Amniotic epithelial cell (primary cell): Measurements from ENCODE around the gene OXNAD1.
A peak's percentile ranks its signal among the peaks of the same experiment; 100 is the strongest.

Source experiments
- DNase-seq: peaks from one replicate; pipeline ENCODE4 v3.0.0-alpha.2; 2010; ENCODE audit warnings: low read depth

Gene OXNAD1

DNA sequence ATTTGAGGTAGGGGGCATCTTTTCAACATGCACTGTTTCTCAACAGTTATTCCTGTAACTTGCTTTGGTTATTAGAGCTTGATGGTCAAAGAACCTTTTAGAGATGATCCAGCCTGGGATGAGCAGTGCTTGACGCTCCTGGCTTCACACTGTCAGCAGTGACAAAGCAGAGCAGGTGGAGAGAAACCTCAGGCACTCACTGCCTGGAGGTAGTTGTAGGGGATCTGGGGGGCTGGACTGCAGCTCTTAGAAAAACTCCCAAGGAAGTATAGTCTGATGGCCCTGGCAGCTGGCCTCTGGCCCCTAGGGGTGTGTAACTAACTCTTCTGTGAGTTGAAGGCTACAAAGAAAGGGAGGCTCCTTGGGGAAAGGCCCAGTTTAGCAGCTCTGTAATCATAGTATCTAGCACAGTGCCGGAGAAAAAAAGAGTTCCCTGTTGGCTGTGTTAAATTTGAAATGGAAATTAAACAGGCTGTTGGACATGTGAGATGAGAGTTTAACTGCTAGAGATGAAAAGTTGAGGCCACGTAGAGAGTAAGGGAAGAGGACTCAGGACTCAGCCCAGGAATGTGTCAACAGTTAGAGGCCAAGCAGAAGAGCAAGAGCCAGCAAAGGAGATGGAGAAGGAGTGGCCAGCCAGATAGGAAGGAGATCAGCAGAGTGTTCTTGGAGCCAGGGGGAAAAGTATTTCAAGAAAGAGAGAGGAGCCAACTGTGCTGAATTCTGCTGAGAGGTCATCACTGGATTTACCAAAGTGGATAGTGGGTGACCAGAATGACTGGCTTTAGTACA is 14.2 kb downstream of the OXNAD1 start:
- no peak for DNase-seq

DNA sequence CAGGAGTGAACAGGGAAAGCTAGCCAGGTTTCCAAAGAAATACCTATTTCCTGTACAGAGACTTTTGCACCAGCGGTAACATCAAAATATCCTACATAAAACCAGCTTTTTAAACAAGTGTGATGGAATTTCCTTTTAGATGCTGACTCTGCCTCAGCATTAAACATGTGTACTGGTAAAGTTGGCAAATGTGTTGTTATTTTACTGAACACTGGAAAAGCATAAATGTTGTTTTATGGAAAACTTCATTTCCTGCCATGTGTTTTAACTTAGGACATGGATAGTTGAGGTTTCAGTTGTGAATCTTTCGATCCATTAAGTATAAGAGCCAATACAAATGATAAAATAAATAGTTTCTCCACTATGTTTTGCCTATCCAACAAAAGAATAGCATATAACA is 15.7 kb downstream of the OXNAD1 start:
- DNase-seq: no peak

DNA sequence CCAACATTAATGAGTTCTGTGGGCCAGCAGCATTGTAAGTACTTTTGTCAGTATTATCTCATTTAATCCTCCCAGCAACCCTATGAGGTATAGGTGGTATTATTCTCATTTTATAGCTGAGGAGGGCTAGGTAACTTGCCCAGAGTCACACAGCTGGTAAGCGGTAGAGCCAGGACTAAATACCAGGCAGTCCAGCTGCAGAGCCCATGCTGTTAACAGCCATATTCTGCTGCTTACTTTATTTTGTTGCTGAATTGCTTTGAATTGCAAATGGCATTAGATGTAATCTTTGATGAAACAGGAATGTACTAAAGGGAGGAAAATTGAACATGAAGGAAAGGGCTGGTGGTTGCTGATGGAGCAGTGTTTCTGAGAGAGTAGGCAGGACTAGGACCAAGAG is 19.6 kb downstream of the OXNAD1 start:
- DNase-seq: no peak

GRCh38 chr3:16286161-16286560 is 21.1 kb downstream of the OXNAD1 start:
- DNase-seq: no peak

- no peak for DNase-seq
These were observed 21.9 kb downstream of the OXNAD1 start for GRCh38 chr3:16286751-16287543.

DNA sequence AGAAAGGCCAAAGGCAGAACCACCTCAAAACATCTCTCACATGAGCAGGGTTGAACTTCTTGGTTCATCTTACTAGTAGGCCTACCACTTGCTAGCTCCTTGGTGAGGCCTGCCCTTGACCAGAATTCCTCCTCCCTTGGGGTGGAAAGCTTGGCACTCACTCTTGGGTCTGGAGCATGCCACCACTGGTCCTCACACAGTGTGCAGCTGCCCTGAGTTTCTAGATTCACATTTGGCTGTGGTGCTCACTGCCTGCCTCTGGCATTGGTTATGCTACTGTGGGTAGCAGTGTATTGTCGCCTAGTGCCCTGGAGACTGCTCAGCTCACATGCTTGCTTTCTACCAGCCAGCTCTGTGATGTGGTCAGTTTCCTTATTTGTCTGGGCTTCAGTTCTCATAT is 23.7 kb downstream of the OXNAD1 start:
- no peak for DNase-seq

DNA sequence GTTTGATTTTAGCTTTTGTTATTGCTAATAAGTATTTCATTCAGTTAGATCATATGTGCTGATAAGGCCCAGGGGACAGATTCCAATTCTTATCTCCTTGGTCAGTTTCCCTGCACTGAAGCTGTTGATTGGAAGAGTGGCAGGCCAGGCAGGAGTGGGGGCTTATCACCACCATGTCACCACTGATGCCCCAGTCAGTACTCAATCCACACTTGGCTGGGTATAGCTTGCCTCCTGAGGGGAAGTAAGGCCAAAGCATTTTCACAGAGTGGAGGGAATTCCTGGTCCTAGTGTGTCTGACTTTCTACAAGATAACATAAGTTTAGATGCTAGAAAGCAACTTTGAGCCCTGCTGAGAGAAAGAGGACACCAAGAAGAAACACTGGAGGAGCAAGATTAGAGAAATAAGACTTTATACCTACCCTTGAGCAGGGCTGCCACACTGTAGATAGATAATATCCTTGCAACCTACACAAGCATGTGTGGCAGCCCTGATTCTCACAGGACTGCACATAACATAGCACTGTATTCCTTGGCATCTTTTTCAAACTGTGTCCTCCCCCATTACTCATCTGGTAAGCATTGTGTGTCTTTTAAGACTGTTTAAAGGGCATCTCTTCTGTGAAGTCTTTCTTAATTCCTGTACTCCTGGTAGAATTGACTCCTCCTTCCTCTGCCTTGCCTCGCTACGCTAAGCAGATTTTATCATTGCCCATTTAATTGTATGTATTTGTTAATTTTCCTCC is 24.3 kb downstream of the OXNAD1 start:
- DNase-seq: no peak

DNA sequence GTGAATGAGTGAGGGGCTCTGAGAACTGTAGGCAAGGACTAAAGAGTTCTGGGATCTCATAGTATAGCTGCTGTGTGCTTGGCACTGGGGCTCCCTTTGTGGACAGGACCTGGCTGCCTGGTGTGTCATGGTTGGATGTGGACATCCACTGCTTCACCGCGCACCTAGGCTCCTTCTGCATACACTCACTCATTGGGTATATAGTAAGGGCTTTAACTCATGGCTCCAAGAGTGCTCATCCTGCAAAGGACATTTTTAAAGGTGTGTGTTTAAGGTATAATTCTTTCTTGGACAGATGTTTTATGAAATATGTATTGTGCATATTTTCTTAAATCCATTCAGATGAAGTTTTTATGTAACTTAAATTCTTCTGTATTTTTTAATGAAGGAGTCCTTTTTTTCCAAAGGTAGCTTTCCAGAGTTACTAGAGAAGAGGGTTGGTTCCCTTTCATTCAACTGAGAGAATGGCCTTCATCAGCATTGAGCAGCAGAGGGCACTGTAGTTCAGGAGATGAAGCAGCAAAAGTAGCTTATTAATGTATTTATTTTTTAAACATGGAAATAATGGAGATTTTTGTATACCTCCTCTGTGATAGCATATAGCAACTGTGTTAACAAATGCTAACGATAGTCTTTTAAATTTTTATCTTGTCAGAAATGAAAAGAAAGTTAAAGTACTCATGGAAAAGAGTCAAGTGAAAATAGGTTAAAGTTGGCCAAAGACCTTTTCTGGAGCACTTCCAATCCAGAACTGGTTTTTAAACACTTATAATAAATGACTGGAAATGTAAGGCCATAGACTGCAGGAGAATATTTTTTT is 25.2 kb downstream of the OXNAD1 start:
- peak; percentile 49 for DNase-seq

DNA sequence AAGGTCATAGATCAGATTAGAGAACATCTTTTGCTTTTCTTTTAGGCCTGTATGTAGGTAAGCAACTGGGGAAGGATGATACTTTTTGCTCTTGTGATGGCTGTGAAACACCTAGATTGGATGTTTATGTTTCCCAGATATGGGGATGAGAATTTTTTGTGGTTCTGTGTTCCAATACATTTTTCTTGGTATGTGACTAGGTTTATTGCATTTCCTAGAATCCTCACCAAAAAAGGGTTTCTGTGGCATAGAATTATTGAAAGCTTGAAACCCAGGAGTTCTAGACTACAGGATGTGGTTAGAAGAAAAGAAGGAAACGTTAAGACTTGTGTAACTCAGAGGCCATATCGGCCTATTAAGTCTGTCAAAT is 25.8 kb downstream of the OXNAD1 start:
- DNase-seq: peak; percentile 47

GRCh38 chr3:16294844-16295243 is 29.8 kb downstream of the OXNAD1 start:
- no peak for DNase-seq

DNA sequence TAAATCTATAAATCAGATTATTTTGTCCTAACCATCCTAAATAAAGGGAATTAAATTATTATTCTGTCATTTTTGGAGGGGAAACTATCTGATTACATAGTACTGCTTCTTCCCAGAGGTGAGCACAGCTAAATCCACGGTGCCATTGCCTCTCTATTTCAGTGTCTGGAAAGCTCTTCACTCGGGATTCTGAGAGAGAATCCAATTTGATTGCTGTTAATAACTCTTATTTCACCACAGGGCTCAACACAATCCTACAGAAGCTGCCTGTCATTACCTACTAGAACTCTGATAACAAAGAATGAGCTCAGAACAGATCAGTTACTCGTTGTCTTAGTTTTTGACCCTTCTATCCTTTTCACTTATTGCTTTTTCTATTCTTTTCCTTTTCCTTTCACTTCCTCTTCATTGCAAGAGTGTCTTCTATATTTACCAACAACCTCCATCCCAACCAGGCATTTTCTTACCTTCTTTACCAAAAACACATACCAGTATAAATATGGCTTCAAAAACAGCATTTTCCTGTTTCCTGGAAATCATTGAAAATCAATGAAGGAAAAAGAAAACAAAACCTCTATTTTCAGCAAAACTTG is 30.4 kb downstream of the OXNAD1 start:
- no peak for DNase-seq

GRCh38 chr3:16297997-16298885 is 33.2 kb downstream of the OXNAD1 start:
- no peak for DNase-seq

DNA sequence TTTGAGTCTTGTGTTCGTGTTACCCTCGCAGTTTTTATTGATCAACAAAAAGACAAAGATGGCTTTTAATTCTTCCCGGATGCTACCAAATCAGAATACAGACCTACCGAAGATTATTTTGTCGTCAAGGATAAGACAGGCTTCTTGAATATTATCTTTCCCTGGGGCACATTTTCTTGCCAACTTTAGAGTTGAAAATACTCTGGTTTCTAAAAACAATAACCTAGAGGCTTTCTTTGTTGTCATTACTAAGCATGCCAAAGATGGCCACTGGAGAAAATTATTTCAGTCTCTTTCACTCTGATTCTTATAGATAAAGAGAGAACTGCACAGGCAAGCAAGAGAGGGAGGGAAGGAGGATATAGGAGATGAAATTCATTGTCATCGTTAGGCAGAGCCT is 33.9 kb downstream of the OXNAD1 start:
- DNase-seq: no peak

DNA sequence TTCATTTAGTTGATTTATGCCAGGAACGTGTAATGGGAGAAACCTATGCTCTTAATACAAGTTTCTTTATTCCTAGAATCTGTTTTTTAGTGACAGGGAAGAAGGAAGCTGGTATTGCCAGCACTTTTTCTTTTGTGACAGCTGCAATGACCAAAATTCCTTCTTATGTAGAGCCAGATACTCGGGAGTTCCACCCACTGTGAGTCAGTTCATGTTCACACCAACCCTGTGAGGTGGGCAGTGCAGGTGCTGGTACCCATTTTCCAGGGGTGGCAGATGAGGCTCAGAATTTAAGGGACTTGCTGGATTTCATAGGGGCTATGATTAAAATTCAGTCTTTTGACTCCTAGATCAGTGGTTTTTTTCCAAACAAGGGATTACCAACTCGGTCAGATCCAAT is 34.7 kb downstream of the OXNAD1 start:
- no peak for DNase-seq

GRCh38 chr3:16300307-16300706 is 35.3 kb downstream of the OXNAD1 start:
- DNase-seq: no peak

- DNase-seq: no peak
These were observed 35.9 kb downstream of the OXNAD1 start for GRCh38 chr3:16300881-16301359.

- DNase-seq: no peak
These were observed 36.5 kb downstream of the OXNAD1 start for GRCh38 chr3:16301507-16301906.

DNA sequence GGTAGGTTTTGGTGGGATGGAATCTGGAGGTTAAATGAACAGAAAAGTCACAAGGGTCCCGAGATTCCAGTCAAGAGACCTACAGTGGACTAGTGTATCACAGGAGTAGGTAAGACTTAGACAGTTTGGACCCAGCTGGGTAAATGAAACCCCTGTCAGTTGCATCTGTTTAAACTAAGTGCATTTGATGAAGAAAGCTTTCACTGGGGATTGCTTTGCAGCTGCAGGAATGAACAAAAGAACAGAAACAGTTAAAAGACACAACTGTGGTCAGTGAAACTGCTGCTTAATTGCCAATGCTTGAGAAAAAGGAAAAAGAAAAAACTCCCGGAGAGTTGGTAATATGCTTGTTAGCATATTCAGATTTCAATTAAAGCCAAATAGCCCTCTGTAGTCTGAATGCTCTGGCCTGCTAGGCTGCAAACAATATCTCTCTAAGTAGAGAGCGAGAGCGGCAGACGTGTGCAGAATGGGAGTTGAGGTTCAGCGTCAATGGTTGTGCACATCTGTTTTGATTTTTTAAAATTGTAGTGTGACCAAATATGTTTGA is 37.1 kb downstream of the OXNAD1 start:
- no peak for DNase-seq

DNA sequence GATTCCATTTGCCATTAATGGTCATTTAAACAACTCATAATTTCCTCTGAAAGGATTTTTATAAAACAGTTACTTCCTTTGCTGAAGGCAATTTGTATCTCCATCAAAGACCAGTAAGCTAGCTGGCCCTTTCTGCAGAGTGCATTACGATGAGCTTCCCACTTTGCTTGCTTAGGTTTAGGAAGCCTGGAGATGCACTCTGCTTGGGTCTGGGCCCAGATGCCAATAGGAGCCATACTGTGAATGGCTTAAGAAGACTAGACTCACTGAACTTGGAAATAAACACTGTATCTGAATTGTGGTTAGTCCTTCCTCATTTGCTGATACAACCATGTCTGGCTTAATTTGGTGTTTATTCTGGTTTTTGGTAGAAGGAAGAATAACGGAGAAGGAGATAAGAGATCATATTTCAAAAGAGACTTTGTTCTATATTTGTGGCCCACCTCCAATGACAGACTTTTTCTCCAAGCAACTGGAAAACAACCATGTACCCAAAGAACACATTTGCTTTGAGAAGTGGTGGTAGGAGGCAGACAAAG is 38.1 kb downstream of the OXNAD1 start:
- DNase-seq: no peak
